GM19452 (cell line): ENCODE measurements around the gene FUT2.
"Not testable (repeated sequence)": the region's sequence is repeated elsewhere in the genome, so short reads cannot be mapped to it uniquely, and the experiment has no call there.

Experiments used
- ATAC-seq: cut with Tn5 transposase; IDR thresholded peaks from one replicate; pipeline ENCODE4 v1.9.1; 2021; ENCODE audit not compliant: unreplicated experiment

Gene FUT2

DNA sequence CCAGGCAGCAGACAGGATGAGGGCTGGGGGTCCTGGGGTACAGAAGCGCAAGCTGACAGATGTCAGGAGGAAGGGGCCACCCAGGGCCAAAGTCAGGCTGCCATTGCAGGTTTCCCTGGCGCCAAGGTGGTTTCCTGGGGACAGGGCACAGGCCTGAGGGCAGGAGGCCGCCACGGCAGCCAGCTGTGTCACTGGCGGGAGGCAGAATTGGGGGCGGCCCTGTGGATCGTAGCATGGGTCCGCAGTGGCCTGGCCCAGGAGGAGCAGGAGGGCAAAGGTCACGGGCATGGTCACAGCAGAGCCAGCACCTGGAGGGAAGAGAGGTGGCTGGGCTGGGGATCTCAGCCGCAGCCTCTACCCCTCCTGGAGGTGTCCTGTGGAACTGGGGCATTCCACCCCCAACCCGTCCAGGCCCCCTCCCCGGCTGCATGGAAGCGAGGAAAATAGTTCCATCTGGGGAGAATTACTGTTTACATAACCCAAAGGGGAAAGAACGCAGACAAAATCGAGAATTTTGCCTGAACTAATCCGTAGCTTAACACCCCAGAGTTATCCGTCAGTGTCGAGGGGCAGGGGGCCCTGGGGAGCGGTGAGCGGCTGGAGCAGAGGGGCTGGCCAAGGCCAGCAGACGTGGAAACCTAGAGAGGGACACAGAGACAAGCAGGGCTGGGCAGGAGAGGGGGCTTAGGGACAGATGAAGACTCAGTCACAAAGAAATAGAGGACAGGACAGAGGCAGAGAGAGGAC, 24.9 kb upstream of the FUT2 start:
- ATAC-seq = no peak

DNA sequence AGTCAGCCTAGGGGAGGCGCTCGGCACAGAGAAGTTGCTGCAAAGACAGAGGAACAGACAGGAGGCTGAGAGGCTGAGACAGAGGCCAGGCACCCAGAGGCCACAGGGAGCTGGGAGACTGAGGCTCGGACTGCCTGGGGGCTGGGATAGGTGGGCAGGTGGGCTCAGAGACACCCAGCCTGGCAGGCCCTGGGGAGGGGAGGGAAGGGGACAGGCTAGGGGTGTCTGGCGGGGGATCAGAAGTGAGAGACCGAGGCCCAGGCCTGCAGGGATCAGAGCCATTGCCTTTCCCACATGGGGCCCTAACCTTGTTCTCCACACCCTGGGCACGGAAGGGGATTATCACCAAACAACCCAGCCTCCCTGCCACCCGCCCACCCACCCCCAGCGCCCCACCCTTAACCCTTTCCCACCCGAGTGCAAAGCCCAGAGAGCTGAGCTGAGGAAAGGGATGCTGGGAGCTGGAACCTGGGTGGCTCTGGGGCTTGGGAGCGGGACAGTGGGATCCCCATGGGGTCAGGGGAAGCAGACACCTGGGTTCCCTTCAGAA, 24.2 kb upstream of the FUT2 start:
- no peak for ATAC-seq

DNA sequence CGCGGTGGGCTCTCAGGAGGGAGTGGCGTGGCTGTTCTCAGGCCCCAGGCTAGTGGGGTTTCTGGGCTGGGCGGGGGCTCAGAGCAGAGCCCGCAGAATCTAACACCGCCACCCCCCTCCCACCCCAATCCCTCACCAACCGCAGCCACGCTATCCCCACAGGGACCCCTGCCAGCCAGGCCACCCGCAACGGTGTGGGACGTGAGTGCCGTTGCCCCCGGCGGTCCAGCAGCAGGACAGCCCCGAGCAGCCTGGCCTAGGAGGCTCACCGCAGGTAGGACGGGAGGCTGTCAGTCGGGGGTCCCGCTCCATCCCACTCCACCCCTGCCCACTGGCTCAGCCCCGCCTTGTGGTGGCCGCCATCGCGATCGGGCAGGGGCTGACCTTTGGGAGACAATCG, 22.8 kb upstream of the FUT2 start, which contains the start of gene NTN5:
TSS of gene NTN5 (minus strand) at position 24 of the 400 bp plus-strand sequence. CDS start 2,031 bp downstream, outside the sequence.
- no peak for ATAC-seq

DNA sequence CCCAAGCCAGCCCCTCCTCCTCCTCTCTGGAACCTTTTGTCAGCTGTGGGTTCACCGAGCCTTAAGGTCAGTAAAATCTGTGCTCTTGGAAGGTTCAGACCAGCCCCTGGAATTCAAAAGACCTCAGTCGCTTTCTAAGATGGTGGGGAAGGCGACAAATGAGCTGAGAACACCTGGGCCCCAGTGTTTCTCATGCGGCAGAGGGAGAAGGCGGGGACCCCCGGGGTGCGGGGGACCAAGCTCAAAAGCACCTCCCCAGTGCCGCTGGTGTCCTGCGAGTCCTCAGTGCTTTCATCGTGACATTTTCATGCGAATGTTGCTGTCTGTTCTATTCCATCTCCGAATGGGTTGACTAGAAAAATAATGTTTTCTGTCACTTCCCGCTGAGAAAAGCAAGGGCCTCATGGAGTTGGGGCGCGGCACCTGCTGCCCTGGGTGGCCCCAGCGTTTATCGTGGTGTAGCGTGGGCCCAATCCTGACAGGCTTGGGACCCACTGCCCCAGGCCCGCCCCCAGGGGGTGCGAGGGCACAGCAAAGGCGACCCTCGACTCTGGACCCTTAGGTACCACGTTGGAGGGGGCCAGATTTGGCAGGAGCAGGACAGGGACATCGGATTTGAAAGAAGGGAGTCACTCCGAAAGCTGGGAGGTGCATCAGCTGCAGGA, 22.2 kb upstream of the FUT2 start:
- no peak for ATAC-seq

DNA sequence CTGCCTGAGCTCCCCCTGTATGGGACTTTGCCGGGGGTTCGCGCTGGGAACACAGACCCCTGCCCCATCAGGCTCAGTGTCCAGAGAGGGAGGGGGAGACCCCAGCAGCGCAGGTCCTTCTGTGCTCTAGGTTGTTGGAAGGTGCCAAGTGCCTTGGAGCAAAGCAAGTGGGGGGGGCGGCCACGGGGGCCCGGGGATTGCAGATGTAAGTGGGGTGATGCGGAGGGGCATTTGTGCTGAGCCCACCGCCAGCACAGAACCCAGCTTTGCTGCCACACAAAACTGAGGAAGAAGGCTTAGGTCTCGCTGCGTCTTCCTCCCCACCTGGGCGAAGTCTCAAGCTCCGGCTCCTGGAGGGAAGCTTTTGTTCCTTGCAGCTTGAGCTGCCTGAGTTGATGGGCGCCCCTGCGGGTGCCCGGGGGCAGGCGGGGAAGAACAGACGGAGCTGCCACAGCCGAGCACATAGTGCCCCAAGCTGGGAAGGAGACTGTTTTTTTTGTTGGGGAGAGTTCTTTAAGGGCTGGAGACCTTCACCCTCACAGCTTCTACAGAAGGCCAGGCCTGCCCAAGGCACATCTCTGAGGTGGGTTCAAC, 21.5 kb upstream of the FUT2 start:
- ATAC-seq = no peak

DNA sequence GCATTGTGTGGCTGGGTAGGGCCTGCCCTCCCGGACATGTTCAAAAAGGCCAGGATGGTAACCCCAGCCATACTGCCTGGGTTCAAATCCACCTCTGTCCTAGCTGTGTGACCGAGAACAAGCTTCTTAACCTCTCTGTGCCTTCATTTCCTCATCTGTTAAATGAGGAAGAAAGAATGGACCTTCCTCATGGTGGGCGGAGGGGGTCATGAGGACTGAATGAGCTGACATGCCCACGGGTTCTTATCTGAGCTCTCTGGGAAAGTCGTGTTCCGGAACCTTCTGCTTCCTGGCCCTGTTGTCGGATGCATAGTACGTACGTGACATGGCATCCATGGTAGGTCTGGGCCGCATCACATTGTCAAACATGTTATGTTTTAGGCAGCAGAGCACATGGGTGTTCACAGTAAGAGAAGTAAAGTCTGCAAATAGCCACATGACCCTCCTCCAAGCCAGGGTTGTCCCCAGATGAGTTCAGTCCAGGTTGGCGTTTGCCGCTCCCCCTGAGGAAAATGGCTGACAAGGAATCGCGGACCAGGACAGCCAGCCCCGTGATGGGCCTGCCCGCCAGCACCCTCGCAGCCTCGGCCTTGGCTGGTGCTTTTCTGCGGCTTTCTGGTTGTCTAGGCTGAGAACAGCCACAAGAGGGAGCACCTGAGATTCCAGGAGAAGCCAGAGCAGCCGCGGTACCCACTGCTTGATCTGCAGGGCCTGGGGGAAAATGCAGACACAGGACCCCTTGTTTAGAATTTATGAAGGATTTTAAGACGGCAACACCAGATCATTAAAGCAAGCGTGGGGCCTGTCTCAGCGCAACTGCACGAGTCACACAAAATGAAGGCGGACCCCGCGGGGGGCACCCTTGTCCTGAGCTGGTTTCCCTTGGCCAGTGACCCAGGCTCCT, 20.6 kb upstream of the FUT2 start:
- ATAC-seq = no peak

DNA sequence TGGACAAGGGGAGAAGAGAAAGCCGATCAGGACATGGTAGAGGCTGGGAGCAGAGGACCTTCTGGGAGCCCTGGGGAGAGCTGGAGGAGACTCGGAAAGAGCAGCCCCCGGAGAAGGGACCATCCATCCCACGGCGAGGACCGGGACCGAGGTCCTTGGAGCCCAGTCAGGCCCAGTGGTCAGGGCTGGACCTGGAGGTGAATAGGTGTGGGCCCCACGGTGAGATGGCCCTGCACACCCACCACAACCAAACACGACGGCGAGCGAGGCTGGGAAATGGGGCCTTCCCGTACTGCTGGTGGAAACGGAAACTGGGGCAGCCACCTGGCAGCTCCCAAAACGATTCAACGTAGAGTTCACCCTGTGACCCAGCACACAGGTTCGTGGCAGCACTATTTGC, 19.3 kb upstream of the FUT2 start:
- ATAC-seq = no peak

DNA sequence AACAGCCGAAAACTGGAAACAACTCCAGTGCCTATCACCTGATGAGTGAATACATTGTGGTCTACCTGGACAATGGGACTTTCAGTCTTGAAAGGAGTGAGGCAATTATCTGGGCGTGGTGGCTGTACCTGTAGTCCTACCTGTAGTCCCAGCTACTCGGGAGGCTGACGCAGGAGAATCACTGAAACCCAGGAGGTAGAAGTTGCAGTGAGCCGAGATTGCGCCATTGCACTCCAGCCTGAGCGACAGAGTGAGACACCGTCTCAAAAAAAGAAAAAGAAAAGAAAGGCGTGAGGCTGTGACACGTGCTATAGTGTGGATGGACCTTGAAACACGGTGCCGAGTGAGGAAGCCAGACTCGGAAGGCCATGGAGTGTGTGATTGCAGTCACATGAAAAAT, 18.9 kb upstream of the FUT2 start:
- no peak for ATAC-seq

DNA sequence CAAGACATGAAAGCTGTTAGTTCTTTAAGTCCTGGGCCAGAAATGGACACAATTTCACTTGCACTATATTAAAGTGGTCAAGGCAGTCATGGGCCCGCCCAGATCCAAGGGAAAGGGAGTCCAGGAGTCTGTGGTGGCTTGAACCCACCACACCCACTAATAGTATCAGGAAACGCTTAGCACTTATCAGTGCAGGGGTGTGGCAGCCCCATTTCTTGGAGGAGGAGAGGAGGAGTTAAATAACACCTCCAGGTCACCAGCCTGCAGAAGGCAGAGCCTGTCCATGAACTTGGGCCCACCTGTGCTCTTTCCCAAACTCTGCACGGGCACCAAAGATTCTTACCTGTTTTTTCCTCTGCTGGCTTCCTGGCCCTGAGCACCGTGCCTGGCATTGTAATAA, 17.6 kb upstream of the FUT2 start:
- ATAC-seq = no peak

DNA sequence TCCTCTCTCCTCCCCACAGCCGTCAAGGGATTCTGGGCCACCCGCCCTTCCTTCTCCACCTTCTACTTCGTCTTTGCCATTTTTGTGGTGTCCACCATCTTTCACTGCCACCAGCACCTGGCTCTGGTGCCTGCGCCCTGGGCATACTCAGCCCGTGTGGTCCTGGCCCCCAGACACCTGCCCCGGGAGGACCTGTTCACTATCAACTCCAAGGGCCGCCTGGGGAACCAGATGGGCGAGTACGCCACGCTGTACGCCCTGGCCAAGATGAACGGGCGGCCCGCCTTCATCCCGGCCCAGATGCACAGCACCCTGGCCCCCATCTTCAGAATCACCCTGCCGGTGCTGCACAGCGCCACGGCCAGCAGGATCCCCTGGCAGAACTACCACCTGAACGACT, 15.8 kb upstream of the FUT2 start:
- not testable (repeated sequence) for ATAC-seq

DNA sequence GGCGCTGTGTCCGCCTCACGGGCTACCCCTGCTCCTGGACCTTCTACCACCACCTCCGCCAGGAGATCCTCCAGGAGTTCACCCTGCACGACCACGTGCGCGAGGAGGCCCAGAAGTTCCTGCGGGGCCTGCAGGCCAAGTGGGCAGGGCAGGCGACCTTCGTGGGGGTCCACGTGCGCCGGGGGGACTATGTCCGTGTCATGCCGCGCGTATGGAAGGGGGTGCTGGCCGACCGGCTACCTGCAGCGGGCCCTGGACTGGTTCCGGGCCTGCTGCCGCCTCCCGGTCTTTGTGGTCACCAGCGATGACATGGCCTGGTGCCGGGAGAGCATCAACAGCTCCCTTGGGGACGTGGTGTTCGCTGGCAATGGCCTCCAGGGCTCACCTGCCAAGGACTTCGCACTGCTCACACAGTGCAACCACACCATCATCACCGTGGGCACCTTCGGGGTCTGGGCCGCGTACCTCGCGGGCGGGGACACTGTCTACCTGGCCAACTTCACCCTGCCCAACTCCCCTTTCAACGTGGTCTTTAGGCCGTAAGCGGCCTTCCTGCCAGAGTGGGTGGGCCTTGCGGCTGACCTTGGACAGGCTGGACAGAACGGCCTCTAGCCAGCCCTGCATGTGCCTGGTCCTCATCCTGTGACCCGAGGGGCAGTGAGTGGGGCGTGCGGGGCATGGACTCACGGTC, 15.2 kb upstream of the FUT2 start:
- ATAC-seq = no peak

DNA sequence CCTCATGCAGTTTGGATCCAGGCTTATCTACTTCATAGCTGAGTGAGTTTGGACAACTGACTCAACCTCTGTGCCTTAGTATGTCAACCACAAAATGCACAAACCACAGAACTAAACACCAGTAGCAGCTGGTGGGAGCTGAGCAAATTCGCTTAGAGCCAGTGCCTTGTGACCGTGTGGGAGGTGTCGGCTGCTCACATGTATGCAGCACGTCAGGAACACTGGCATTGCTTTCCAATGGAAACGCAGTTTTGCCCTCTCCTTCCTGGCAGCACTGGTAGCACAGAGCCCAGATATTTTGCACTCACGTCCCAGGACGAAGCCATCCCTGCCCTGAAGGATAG, 14.7 kb upstream of the FUT2 start:
- no peak for ATAC-seq

DNA sequence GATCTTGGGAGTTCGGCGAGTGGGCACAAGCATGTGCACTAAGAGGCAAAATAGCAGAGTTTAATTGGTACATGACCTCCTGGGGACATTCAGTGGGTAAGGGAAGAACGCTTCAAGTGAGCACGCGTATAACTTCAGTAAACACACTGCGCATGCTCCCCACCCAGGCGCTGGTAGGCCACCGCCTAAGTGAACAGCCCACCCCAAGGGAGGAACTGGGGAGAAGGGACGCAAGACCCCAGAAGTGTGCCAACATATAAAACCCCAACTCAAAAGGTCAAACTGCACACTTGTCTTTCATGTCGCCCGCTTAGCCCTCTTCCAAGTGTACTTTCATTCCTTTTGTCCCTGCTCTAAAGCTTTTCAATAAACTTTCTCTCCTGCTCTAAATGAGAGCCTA, 12.4 kb upstream of the FUT2 start:
- ATAC-seq = no peak

DNA sequence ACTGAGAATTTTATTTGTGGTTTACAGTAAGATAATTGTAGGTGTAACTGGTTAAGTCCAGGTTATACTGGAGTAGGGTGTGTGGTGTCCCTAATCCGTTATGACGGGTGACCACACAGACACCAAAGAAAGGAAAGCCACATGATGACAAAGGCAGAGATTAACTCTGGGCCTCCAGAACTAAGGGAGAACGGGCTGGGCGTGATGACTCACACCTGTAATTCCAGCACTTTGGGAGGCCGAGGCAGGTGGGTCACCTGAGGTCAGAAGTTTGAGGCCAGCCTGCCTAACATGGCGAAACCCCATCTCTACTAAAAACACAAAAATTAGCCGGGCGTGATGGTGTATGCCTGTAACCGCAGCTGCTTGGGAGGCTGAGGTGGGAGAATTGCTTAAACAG, 10.2 kb upstream of the FUT2 start:
- ATAC-seq = no peak

DNA sequence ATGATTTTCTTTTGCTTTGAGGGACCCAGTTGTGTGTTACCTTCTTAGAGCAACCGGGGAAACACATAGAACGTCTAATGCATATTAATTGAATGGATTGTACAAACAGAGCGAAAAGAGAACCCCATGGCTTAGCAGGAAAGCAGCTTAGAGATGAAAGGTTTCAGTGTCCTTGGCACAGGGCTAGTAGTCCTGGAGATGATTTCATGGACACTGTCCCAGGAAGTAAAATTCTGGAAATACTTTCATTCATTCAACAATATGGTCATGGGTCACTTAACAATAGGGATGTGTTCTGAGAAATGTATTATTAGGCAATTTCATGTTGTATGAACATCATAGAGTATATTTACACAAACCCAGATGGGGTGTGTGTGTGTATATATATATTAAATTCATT, 9.7 kb upstream of the FUT2 start:
- ATAC-seq = no peak

DNA sequence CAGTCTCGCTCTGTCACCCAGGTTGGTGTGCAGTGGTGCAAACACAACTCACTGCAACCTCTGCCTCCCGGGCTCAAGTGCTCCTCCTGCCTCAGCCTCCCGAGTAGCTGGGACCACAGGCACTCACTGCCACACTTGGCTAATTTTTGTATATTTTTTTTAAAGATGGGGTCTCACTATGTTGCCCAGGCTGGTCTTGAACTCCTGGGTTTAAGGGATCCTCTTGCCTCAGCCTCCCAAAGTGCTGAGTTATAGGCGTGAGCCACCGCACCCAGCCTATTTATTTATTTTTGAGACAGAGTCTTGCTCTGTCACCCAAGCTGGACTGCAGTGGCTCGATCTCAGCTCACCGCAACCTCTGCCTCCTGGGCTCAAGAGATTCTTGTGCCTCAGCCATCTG, 9.1 kb upstream of the FUT2 start:
- ATAC-seq = not testable (repeated sequence)

DNA sequence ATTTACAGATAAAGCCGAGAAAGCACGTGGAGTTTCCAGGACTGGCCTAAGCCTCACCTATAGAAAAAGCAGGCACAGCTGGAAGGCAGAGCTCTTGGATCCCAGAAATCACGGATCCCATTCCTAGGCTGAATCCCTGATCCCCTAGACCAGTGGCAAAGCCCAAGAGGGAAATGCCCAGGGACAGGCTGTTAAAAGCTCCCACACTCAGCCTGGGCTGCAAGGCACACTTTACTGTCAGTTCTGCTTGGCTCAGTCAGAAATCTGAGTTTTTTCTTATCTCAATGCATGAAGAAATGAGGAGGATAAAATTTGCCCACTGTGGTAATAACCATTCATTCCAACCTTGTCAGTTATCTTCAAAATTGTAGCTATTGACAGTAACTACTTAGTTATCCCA, 8.0 kb upstream of the FUT2 start:
- ATAC-seq = no peak

DNA sequence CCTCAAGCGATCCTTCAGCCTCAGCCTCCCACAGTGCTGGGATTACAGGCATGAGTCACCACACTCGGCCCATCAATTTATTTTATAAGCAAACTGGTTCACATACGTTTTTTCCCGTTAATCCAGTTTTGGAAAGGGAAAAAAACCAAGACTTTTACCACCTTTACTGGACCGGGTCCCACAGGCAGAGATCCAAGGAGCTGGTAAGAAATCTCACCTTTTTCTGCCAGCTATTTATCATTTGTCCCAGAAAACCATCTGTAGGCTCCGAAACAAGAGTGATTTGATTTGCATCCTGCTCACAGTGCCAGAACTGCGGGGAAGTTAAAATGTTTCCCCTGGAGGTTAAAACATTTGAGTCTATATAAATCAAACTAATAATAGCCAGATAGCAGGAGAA, 6.3 kb upstream of the FUT2 start:
- no peak for ATAC-seq

DNA sequence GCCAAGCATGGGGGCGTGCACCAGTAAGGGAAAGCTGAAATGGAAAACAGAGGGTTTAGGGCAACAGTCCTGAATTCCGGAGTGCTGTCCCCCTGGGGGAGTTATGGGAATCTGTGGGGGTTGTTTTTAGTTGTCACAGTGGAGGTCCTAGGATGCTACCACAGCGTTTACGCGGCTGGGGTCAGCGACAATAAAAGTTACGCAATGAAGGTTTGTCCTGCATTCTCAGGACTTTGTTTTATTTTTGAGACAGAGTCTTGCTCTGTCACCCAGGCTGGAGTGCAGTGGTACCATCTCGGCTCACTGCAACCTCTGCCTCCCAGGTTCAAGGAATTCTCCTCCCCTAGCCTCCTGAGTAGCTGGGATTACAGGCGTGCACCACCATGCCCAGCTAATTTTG, 2.1 kb upstream of the FUT2 start:
- ATAC-seq = not testable (repeated sequence)

DNA sequence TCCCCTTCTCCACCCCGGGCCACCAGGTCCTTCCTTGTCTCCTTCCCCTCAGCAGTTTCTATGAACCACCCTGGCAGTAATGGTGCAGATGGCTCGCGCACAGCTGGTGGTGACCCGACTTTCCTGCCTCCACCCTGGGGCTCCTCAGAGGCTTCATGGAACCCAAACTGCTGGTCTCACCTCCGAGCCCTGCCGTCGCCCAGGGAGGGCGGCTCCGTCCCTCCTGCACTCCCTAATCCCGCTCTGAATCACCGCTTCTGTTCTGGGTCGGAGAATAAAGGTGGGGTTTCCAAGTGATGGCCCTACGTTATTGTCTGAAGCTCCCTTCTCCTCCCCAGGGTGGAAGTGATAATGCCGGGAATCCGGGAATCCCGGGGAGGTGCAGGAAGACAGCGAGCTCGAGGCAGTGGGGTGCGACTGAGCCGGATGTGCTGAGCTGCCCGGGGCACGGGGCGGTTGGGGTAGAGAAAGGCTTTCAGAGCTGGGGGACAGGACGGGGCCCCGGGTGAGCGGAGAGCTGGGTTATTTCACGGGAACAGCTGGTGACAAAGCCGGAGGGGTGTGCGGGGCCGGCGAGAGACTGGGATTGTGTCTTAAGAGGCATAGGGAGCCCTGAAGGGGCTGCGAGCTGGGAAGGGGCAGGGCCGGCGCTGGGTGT, 711 bp downstream of the FUT2 start:
- ATAC-seq = no peak
